ENCODE data around the gene TPK1.

DNA sequence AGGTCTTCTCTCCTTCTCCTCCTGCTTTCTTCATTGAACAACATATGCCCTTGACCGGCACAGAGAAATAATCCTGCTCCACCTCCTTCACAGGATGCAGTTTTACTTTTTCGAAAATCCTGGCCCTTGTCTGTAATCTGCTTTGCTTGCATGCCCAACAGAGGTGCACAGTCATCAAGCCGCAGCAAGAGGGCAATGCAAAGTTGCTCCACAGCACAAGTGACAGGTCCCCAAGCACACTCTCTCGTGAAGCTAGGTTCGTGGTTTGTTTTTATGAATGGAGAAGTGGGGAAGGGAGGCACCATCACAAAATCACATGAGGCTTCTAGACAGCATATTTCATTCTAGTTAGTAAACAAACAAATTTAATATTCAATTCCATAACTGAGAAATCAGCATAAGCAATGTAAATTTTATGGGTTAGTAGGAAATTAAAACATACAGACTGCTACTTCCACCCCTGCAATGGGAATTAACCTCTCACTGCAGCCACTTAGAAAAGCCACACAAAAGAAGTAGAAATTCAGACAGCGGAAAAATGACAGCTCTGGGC, 178.8 kb downstream of the TPK1 start:
- TF ChIP-seq, protein P1, sequence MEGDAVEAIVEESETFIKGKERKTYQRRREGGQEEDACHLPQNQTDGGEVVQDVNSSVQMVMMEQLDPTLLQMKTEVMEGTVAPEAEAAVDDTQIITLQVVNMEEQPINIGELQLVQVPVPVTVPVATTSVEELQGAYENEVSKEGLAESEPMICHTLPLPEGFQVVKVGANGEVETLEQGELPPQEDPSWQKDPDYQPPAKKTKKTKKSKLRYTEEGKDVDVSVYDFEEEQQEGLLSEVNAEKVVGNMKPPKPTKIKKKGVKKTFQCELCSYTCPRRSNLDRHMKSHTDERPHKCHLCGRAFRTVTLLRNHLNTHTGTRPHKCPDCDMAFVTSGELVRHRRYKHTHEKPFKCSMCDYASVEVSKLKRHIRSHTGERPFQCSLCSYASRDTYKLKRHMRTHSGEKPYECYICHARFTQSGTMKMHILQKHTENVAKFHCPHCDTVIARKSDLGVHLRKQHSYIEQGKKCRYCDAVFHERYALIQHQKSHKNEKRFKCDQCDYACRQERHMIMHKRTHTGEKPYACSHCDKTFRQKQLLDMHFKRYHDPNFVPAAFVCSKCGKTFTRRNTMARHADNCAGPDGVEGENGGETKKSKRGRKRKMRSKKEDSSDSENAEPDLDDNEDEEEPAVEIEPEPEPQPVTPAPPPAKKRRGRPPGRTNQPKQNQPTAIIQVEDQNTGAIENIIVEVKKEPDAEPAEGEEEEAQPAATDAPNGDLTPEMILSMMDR (IDR thresholded peaks at IDR 0.05), result no peak
- TF ChIP-seq POLR2AphosphoS5 (IDR thresholded peaks at IDR 0.05) (no peak), POLR2A (IDR thresholded peaks at IDR 0.05) (no peak)
